ENCODE measurements around the gene SNX5.
"Not testable (repeated sequence)": the region's sequence is repeated elsewhere in the genome, so short reads cannot be mapped to it uniquely, and the experiment has no call there.

GRCh38 chr20:17960400-17960885 is 8.2 kb downstream of the SNX5 start:
- not testable (repeated sequence) for TF ChIP-seq CTCF (IDR thresholded peaks at IDR 0.05; ENCODE audit: low read depth, low read length); EZH2phosphoT487 (IDR thresholded peaks at IDR 0.05; ENCODE audit: low read depth)
